ENCODE results near the gene SPPL2B. TPM values are rescaled to one million over a fixed set of nuclear protein-coding genes. Genes with fewer than 3 reads are reported as not detected.

Gene SPPL2B
- total RNA-seq, 1 experiment from 2014 or later, result 73.7 TPM

DNA sequence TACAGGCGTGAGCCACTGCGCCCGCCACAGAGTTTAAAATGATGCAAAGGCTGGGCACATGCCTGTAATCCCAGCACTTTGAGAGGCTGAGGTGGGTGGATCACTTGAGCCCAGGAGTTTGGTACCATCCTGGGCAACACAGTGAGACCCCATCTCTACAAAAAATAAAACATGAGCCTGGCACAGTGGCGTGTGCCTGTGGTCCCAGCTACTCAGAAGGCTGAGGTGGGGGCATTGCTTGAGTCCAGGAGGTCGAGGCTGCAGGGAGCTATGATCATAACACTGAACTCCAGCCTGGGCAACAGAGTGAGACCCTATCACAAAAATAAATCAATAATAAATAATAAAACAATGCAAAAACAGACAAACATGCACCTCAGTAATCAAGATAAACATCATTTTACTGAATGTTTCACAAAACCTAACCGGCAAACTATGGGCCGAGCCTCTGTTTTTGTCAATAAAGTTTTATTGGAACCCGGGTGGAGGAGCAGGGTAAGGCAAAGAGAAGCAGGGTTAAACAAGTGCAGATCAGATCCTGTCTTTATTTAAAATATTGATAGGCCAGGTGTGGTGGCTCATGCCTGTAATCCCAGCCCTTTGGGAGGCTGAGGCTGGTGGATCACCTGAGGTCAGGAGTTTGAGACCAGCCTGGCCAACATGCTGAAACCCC lies 44.5 kb upstream of the SPPL2B start:
- H2BK20ac ChIP-seq (ENCODE audit: low read depth, low read length, poor library complexity, severe bottlenecking), result no peak overlapping the region
- Mint-ChIP-seq H3K4me1 (peaks cover 3 to 7% of the 10 kb centered on the region in 2 experiments; a peak in 2 of 4 replicates), H3K27me3 (ENCODE audit: low read depth) (peaks cover 63% of the 10 kb centered on the region)

More for the DNA sequence above, 44.5 kb upstream of the SPPL2B start:
- Histone ChIP-seq H3K18ac (ENCODE audit: insufficient read length, low read depth, low read length) (no peak overlapping the region), H3K9me3 (ENCODE audit: control insufficient read depth, low read depth, low read length) (no peaks in the 10 kb centered on the region), H4K91ac (ENCODE audit: insufficient read length, low read depth, low read length) (no peak overlapping the region), H3K56ac (ENCODE audit: insufficient read length, low read depth, low read length) (no peak overlapping the region), H3K23me2 (ENCODE audit: insufficient read length, low read depth, low read length, poor library complexity, severe bottlenecking) (peaks cover 7% of the 10 kb centered on the region), H3K79me1 (ENCODE audit: insufficient read depth, low read depth, low read length, poor library complexity, severe bottlenecking) (no peaks in the 10 kb centered on the region), H3K4ac (ENCODE audit: low read depth, low read length) (no peak overlapping the region), H3K9ac (ENCODE audit: extremely low read depth, insufficient read length, low read length) (no peak overlapping the region), H3K79me2 (ENCODE audit: insufficient read depth, low read length) (no peaks in the 10 kb centered on the region), H2AK5ac (ENCODE audit: insufficient read length, low read length) (no peak overlapping the region), H3K4me2 (ENCODE audit: insufficient read depth, insufficient read length, low read length) (no peak overlapping the region), H2BK5ac (ENCODE audit: insufficient read length, low read length) (no peak overlapping the region), H4K20me1 (ENCODE audit: control insufficient read depth, insufficient read depth, insufficient read length) (no peaks in the 10 kb centered on the region), H3K27ac (ENCODE audit: insufficient read length, low read depth, low read length) (no peak overlapping the region), H2BK12ac (ENCODE audit: insufficient read length, low read depth, low read length) (no peak overlapping the region), H2BK120ac (ENCODE audit: low read depth, low read length, poor library complexity, severe bottlenecking) (no peak overlapping the region), H4K8ac (replicated peaks; ENCODE audit: insufficient read length, low read depth, low read length) (no peak overlapping the region), H4K5ac (ENCODE audit: insufficient read length, low read depth, low read length) (no peak overlapping the region), H2AFZ (ENCODE audit: low read length) (no peak overlapping the region), H3K27me3 (ENCODE audit: insufficient read depth, low read length) (peaks cover 10% of the 10 kb centered on the region; the same call in 1 of the 2 replicates), H3T11ph (ENCODE audit: low read length) (no peak overlapping the region), H3K4me1 (ENCODE audit: insufficient read depth, low read length) (no peaks in the 10 kb centered on the region), H2BK15ac (ENCODE audit: low read depth, low read length) (no peak overlapping the region), H3K14ac (ENCODE audit: insufficient read depth, low read length) (no peak overlapping the region), H3K23ac (ENCODE audit: insufficient read length, low read depth, low read length) (no peak overlapping the region)
- Mint-ChIP-seq H3K4me3 (no peak overlapping the region), H3K27ac (no peak overlapping the region), H3K36me3 (ENCODE audit: insufficient read depth in 1 of 3, low read depth in 3 of 3) (peaks cover 0 to 3% (median 3%) of the 10 kb centered on the region in 3 experiments; a peak in 2 of 7 replicates), H3K9me3 (peaks cover 2% of the 10 kb centered on the region in 2 experiments; a peak in 3 of 5 replicates)
- DNase-seq, result no peak
- TF ChIP-seq, protein P1, sequence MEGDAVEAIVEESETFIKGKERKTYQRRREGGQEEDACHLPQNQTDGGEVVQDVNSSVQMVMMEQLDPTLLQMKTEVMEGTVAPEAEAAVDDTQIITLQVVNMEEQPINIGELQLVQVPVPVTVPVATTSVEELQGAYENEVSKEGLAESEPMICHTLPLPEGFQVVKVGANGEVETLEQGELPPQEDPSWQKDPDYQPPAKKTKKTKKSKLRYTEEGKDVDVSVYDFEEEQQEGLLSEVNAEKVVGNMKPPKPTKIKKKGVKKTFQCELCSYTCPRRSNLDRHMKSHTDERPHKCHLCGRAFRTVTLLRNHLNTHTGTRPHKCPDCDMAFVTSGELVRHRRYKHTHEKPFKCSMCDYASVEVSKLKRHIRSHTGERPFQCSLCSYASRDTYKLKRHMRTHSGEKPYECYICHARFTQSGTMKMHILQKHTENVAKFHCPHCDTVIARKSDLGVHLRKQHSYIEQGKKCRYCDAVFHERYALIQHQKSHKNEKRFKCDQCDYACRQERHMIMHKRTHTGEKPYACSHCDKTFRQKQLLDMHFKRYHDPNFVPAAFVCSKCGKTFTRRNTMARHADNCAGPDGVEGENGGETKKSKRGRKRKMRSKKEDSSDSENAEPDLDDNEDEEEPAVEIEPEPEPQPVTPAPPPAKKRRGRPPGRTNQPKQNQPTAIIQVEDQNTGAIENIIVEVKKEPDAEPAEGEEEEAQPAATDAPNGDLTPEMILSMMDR (conservative IDR thresholded peaks at IDR 0.05), result no peak
- no CpG with 5 or more reads among the region's 8 CpGs for WGBS (ENCODE audit: extremely low coverage, insufficient read length, low lambda C conversion rate)

Data from H9 (cell line).